Keratinocyte (primary cell): ENCODE data around the gene HOXB13. TPM values are rescaled to one million over a fixed set of nuclear protein-coding genes. Genes with fewer than 3 reads are reported as not detected.

Experiments
- DNase-seq: peaks from one replicate; pipeline ENCODE4 v3.0.0-alpha.2; 2011; ENCODE audit warnings: low read depth, missing footprints, low spot score
- FAIRE-seq: peaks from 2 replicates; lab custom pipeline; 2011; peaks lifted over from hg19 to GRCh38; lab: Jason Lieb, UNC
- H2AFZ ChIP-seq: 2 replicates; pipeline ENCODE4 v1.6.0; 2012; ENCODE audit warnings: low read length, control low read depth, inconsistent platforms; ENCODE audit not compliant: control insufficient read depth
- H3K27ac ChIP-seq: 2 replicates; pipeline ENCODE4 v1.5.1; 2011; ENCODE audit warnings: low read length; ENCODE audit not compliant: control insufficient read depth, insufficient read depth
- H3K27me3 ChIP-seq: 3 replicates; pipeline ENCODE4 v1.6.0; 2011; ENCODE audit warnings: low read length; ENCODE audit not compliant: control insufficient read depth, insufficient read depth; ENCODE audit errors: extremely low read depth
- H3K36me3 ChIP-seq, 2 experiments: 2 replicates in 1 of 2; 3 replicates in 1 of 2; pipeline ENCODE4 v1.5.1; 2011; ENCODE audit warnings: low read length in 2 of 2, mild to moderate bottlenecking in 1 of 2; ENCODE audit not compliant: control insufficient read depth in 2 of 2, insufficient read depth in 2 of 2; ENCODE audit errors: extremely low read depth in 1 of 2
- H3K4me1 ChIP-seq: 3 replicates; pipeline ENCODE4 v1.5.1; 2011; ENCODE audit warnings: low read length; ENCODE audit not compliant: control insufficient read depth, insufficient read depth; ENCODE audit errors: extremely low read depth
- H3K4me2 ChIP-seq: 3 replicates; pipeline ENCODE4 v1.6.0; 2011; ENCODE audit warnings: low read depth, low read length; ENCODE audit not compliant: control insufficient read depth, insufficient read depth; ENCODE audit errors: extremely low read depth
- H3K4me3 ChIP-seq, 3 experiments: fragments of 200-600 bp in 1 of 3; sonication (generic) in 1 of 3; 2 replicates in 2 of 3; 3 replicates in 1 of 3; pipeline ENCODE4 v1.5.1; 2011 to 2016; ENCODE audit warnings: low read length in 3 of 3, mild to moderate bottlenecking in 3 of 3, control low read depth in 2 of 3, inconsistent platforms in 1 of 3, low read depth in 1 of 3, mixed read lengths in 1 of 3, mixed run types in 1 of 3, moderate library complexity in 1 of 3; ENCODE audit not compliant: control insufficient read depth in 2 of 3, insufficient read depth in 2 of 3; ENCODE audit errors: extremely low read depth in 1 of 3
- H3K79me2 ChIP-seq: 2 replicates; pipeline ENCODE4 v1.6.0; 2012; ENCODE audit warnings: low read length; ENCODE audit not compliant: control insufficient read depth, insufficient read depth
- H3K9ac ChIP-seq: 3 replicates; pipeline ENCODE4 v1.6.0; 2011; ENCODE audit warnings: low read length; ENCODE audit not compliant: control insufficient read depth, insufficient read depth; ENCODE audit errors: extremely low read depth
- H3K9me1 ChIP-seq: 3 replicates; pipeline ENCODE4 v1.6.0; 2011; ENCODE audit warnings: low read length; ENCODE audit not compliant: control insufficient read depth, insufficient read depth; ENCODE audit errors: extremely low read depth
- H3K9me3 ChIP-seq: 2 replicates; pipeline ENCODE4 v1.5.1; 2012; ENCODE audit warnings: low read depth, low read length; ENCODE audit not compliant: control insufficient read depth
- H4K20me1 ChIP-seq: 3 replicates; pipeline ENCODE4 v1.6.0; 2011; ENCODE audit warnings: low read length; ENCODE audit not compliant: control insufficient read depth, insufficient read depth; ENCODE audit errors: extremely low read depth
- CTCF ChIP-seq, 3 experiments: IDR thresholded peaks in 1 of 3; conservative IDR thresholded peaks in 1 of 3; optimal IDR thresholded peaks in 1 of 3; 2 replicates in 2 of 3; 3 replicates in 1 of 3; pipeline versions ENCODE3 to v1.5.1; 2011; ENCODE audit warnings: low read length in 3 of 3, mild to moderate bottlenecking in 3 of 3, moderate library complexity in 2 of 3, control low read depth in 1 of 3, inconsistent platforms in 1 of 3; ENCODE audit not compliant: insufficient read depth in 2 of 3; ENCODE audit errors: extremely low read depth in 1 of 3
- EZH2 ChIP-seq: IDR thresholded peaks from one replicate; pipeline ENCODE4 v1.6.1; 2012; ENCODE audit warnings: inconsistent platforms, mild to moderate bottlenecking, low read length, moderate library complexity
- dilution Hi-C: fragments of 300-500 bp; cut with MboI; formaldehyde crosslinking; loops from one replicate; pipeline ENCODE4 v1.7.0; 2020; ENCODE audit warnings: low sequenced_read_pairs; ENCODE audit not compliant: extremely low pct_ligation_motif_present
- polyA plus RNA-seq, 5 experiments: library from polyadenylated mRNA; depleted of rRNA in 3 of 5; stranded (reverse) in 3 of 5; stranded (forward) in 1 of 5; unstranded in 1 of 5; fragments of >200 nt; gene quantifications; 1 replicate in 1 of 5; 2 replicates in 3 of 5; 3 replicates in 1 of 5; pipeline versions ENCODE4 v1.2.1 to v1.2.3, GENCODE V29; 2011 to 2012; ENCODE audit warnings: missing spikeins in 2 of 5, low read depth in 1 of 5, low replicate concordance in 1 of 5

Gene HOXB13
- polyA plus RNA-seq, 1 donor (not counting 4 experiments of a cell fraction or from before 2014, with no cell fraction given), result not detected

DNA sequence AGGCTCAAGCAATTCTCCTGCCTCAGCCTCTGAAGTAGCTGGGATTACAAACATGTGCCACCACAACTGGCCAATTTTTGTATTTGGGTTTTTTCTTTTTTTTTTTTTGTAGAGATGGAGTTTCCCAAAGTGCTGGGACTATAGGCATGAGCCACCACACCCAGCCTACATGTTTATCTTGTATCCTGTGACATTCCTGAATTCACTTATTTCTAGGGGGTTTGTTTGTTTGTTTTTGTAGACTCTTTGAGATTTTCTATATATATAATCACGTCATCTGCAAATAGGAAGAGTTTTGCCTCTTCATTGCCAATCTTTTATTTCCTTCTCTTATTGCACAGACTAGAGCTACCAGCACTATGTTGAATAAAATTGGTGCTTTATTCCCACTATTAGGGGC, 35.4 kb downstream of the HOXB13 start:
- FAIRE-seq (no peak), DNase-seq (no peak)
- TF ChIP-seq CTCF (optimal IDR thresholded peaks at IDR 0.05 in 1 of 3, IDR thresholded peaks at IDR 0.05 in 1 of 3, conservative IDR thresholded peaks at IDR 0.05 in 1 of 3; ENCODE audit: extremely low read depth in 1 of 3, insufficient read depth in 2 of 3, low read length in 3 of 3), result no peak
- TF ChIP-seq EZH2, result no peak
- Histone ChIP-seq H3K4me3 (no peak overlapping the region), H3K27me3 (peaks cover 5% of the 10 kb centered on the region), H2AFZ (no peak overlapping the region), H3K9me3 (no peaks in the 10 kb centered on the region), H3K4me1 (no peaks in the 10 kb centered on the region), H3K9me1 (no peaks in the 10 kb centered on the region), H3K27ac (no peak overlapping the region), H4K20me1 (no peaks in the 10 kb centered on the region), H3K79me2 (no peaks in the 10 kb centered on the region), H3K36me3 (no peaks in the 10 kb centered on the region), H3K4me2 (no peak overlapping the region), H3K9ac (no peak overlapping the region)
- dilution Hi-C loops, result no loop called here

- Histone ChIP-seq H3K9me1 (no peaks in the 10 kb centered on the region), H3K4me1 (no peaks in the 10 kb centered on the region), H3K9ac (no peak overlapping the region), H3K27ac (no peak overlapping the region), H2AFZ (no peak overlapping the region), H4K20me1 (no peaks in the 10 kb centered on the region), H3K36me3 (no peaks in the 10 kb centered on the region), H3K79me2 (no peaks in the 10 kb centered on the region), H3K9me3 (no peaks in the 10 kb centered on the region), H3K27me3 (peaks cover 5% of the 10 kb centered on the region), H3K4me2 (no peak overlapping the region), H3K4me3 (no peak overlapping the region)
- FAIRE-seq, result no peak
- DNase-seq, result no peak
- TF ChIP-seq CTCF (optimal IDR thresholded peaks at IDR 0.05 in 1 of 3, IDR thresholded peaks at IDR 0.05 in 1 of 3, conservative IDR thresholded peaks at IDR 0.05 in 1 of 3; ENCODE audit: extremely low read depth in 1 of 3, insufficient read depth in 2 of 3, low read length in 3 of 3) (no peak), EZH2 (no peak)
- dilution Hi-C loops, result no loop called here
Observed at GRCh38 chr17:48692049-48692448, 36.5 kb downstream of the HOXB13 start.
